IMR-90 (cell line): ENCODE measurements around the gene GOLGA5. TPM values are rescaled to one million over a fixed set of nuclear protein-coding genes. Genes with fewer than 3 reads are reported as not detected.

Source experiments
- ATAC-seq: fragments of 200-7000 bp; cut with Tn5 transposase; 2 replicates; pipeline ENCODE4 v1.9.1; 2020; ENCODE audit warnings: low read depth, mild to moderate bottlenecking, moderate library complexity
- BruUV-seq: library from RNA; stranded (reverse); fragments of 400-500 nt; replicated peaks from 2 replicates; lab custom pipeline; 2021; lab: Mats Ljungman, UMichigan
- CTCF ChIA-PET: fragments of 300-600 bp; formaldehyde crosslinking; extraction: SDS; loops from one replicate; lab custom pipeline; 2021; ENCODE audit warnings: antibody characterized with exemption; lab: Yijun Ruan, JAX
- POLR2A ChIA-PET: fragments of 300-600 bp; sonication (Branson Sonifier 250); formaldehyde crosslinking; loops from one replicate; lab custom pipeline; 2022; ENCODE audit warnings: antibody characterized with exemption; ENCODE audit not compliant: unreplicated experiment; lab: Charles Lee
- DNase-seq: peaks from one replicate; pipeline ENCODE4 v3.0.0; 2013
- H2AFZ ChIP-seq: replicated peaks from 2 replicates; pipeline ENCODE3; 2013; ENCODE audit warnings: low read length, mild to moderate bottlenecking; ENCODE audit not compliant: poor library complexity
- H2AK5ac ChIP-seq: 2 replicates; pipeline ENCODE4 v1.6.1; 2013; ENCODE audit warnings: low read depth, low read length, inconsistent platforms
- H2AK9ac ChIP-seq: replicated peaks from 2 replicates; pipeline ENCODE3; 2013; ENCODE audit warnings: mild to moderate bottlenecking, low read depth, low read length, moderate library complexity; ENCODE audit not compliant: poor library complexity
- H2BK120ac ChIP-seq: 2 replicates; pipeline ENCODE4 v1.6.1; 2013; ENCODE audit warnings: low read depth, low read length, inconsistent platforms
- H2BK15ac ChIP-seq: 3 replicates; pipeline ENCODE4 v1.6.1; 2013; ENCODE audit warnings: low read depth, low read length, inconsistent platforms
- H2BK20ac ChIP-seq: 2 replicates; pipeline ENCODE4 v1.6.1; 2013; ENCODE audit warnings: low read depth, mild to moderate bottlenecking, inconsistent platforms, low read length, moderate library complexity
- H2BK5ac ChIP-seq: 2 replicates; pipeline ENCODE4 v1.6.1; 2013; ENCODE audit warnings: mild to moderate bottlenecking, low read depth, low read length, inconsistent platforms; ENCODE audit not compliant: poor library complexity, severe bottlenecking
- H3K14ac ChIP-seq: replicated peaks from 2 replicates; pipeline ENCODE4 v1.6.1; 2013; ENCODE audit warnings: low read depth, low read length, inconsistent platforms
- H3K18ac ChIP-seq: 2 replicates; pipeline ENCODE4 v1.6.1; 2013; ENCODE audit warnings: low read depth, low read length, control low read depth
- H3K23ac ChIP-seq: 2 replicates; pipeline ENCODE4 v1.6.1; 2013; ENCODE audit warnings: low read depth, low read length, inconsistent platforms
- H3K27ac ChIP-seq: 2 replicates; pipeline ENCODE4 v1.5.1; 2013; ENCODE audit warnings: mild to moderate bottlenecking, control low read depth, low read length; ENCODE audit not compliant: insufficient read depth
- H3K27me3 ChIP-seq: 2 replicates; pipeline ENCODE4 v1.6.1; 2013; ENCODE audit warnings: low read length; ENCODE audit not compliant: control insufficient read depth, insufficient read depth
- H3K36me3 ChIP-seq: 2 replicates; pipeline ENCODE4 v1.6.1; 2013; ENCODE audit warnings: low read length, mixed read lengths; ENCODE audit not compliant: control insufficient read depth, insufficient read depth
- H3K4ac ChIP-seq: 2 replicates; pipeline ENCODE4 v1.6.1; 2013; ENCODE audit warnings: low read depth, low read length, inconsistent platforms
- H3K4me1 ChIP-seq: 2 replicates; pipeline ENCODE4 v1.6.1; 2013; ENCODE audit warnings: low read length, mixed read lengths; ENCODE audit not compliant: control insufficient read depth, insufficient read depth
- H3K4me2 ChIP-seq: 2 replicates; pipeline ENCODE4 v1.6.1; 2013; ENCODE audit warnings: low read depth, mild to moderate bottlenecking, control low read depth, low read length, moderate library complexity
- H3K4me3 ChIP-seq: 2 replicates; pipeline ENCODE4 v1.5.1; 2013; ENCODE audit warnings: low read depth, mild to moderate bottlenecking, control low read depth, low read length, moderate library complexity; ENCODE audit not compliant: insufficient read depth
- H3K56ac ChIP-seq: 2 replicates; pipeline ENCODE4 v1.6.1; 2013; ENCODE audit warnings: low read length, inconsistent platforms; ENCODE audit not compliant: insufficient read depth; ENCODE audit errors: extremely low read depth
- H3K79me1 ChIP-seq, 2 experiments: 2 replicates each; pipeline ENCODE4 v1.6.1; 2013; ENCODE audit warnings: low read length in 2 of 2, inconsistent platforms in 1 of 2, low read depth in 1 of 2
- H3K9ac ChIP-seq: 2 replicates; pipeline ENCODE4 v1.6.1; 2013; ENCODE audit warnings: low read depth, low read length, control low read depth
- H3K9me1 ChIP-seq: 2 replicates; pipeline ENCODE4 v1.6.1; 2013; ENCODE audit warnings: low read length, inconsistent platforms; ENCODE audit not compliant: insufficient read depth
- H3K9me3 ChIP-seq: 2 replicates; pipeline ENCODE4 v1.6.1; 2013; ENCODE audit warnings: low read length; ENCODE audit not compliant: control insufficient read depth, insufficient read depth
- H4K20me1 ChIP-seq: 2 replicates; pipeline ENCODE4 v1.6.1; 2013; ENCODE audit warnings: low read length, inconsistent platforms; ENCODE audit not compliant: insufficient read depth
- H4K5ac ChIP-seq: 2 replicates; pipeline ENCODE4 v1.6.1; 2013; ENCODE audit warnings: mild to moderate bottlenecking, low read depth, low read length, control low read depth
- H4K8ac ChIP-seq, 2 experiments: 2 replicates each; pipeline ENCODE4 v1.6.1; 2013; ENCODE audit warnings: low read depth in 2 of 2, low read length in 2 of 2, control low read depth in 1 of 2, inconsistent platforms in 1 of 2
- H4K91ac ChIP-seq: 2 replicates; pipeline ENCODE4 v1.6.1; 2013; ENCODE audit warnings: low read depth, low read length, inconsistent platforms; ENCODE audit not compliant: insufficient read depth
- CHD1 ChIP-seq: IDR thresholded peaks from 2 replicates; pipeline ENCODE4 v1.6.1; 2012; ENCODE audit warnings: low read depth, low read length, improper control_type of control experiment
- FOS ChIP-seq: fragments of 150-350 bp; IDR thresholded peaks from 2 replicates; pipeline ENCODE4 v1.6.1; 2016; ENCODE audit warnings: low read depth, low read length
- WGBS, 2 experiments: methylation state at CpG; one replicate each; pipeline versions ENCODE4 v1.1.5 to v1.1.7; 2013; ENCODE audit warnings: missing lambda C conversion rate in 2 of 2; ENCODE audit not compliant: insufficient read length in 1 of 2; ENCODE audit errors: extremely low coverage in 2 of 2; 5-methylcytosine and 5-hydroxymethylcytosine counted together
- dilution Hi-C: fragments of 300-500 bp; cut with HindIII; formaldehyde crosslinking; loops from one replicate; pipeline ENCODE4 v1.14.3; 2018; ENCODE audit warnings: low sequenced_read_pairs; ENCODE audit not compliant: unreplicated experiment
- in situ Hi-C: fragments of 300-500 bp; cut with MboI; formaldehyde crosslinking; loops from 3 replicates; pipeline ENCODE4 v1.14.3; 2019; ENCODE audit warnings: low sequenced_read_pairs, inconsistent platforms, mixed read lengths
- intact Hi-C: fragments of 100-400 bp; cut with micrococcal nuclease; formaldehyde crosslinking; loops from 2 replicates; pipeline ENCODE4 v1.10.0; 2022
- polyA plus RNA-seq, 3 experiments: library from polyadenylated mRNA; depleted of rRNA; stranded (reverse); fragments of >200 nt; gene quantifications; 2 replicates each; pipeline ENCODE4 v1.2.3, GENCODE V29; 2012; ENCODE audit warnings: low replicate concordance in 1 of 3
- total RNA-seq: library from RNA; depleted of rRNA; stranded (reverse); fragments of >200 nt; gene quantifications from 2 replicates; pipeline ENCODE4 v1.2.3, GENCODE V29; 2012
- TF ChIP-seq, protein P1 (sequence below): fragments of 150-350 bp; IDR thresholded peaks from 2 replicates; pipeline ENCODE4 v1.6.1; 2016; ENCODE audit warnings: low read depth, mild to moderate bottlenecking, low read length, moderate library complexity, borderline replicate concordance

GOLGA5 gene
- total and polyA plus RNA-seq, 2 of the 4 experiments (the other 2 are of a cell fraction), result 35.0 to 59.5 TPM

DNA sequence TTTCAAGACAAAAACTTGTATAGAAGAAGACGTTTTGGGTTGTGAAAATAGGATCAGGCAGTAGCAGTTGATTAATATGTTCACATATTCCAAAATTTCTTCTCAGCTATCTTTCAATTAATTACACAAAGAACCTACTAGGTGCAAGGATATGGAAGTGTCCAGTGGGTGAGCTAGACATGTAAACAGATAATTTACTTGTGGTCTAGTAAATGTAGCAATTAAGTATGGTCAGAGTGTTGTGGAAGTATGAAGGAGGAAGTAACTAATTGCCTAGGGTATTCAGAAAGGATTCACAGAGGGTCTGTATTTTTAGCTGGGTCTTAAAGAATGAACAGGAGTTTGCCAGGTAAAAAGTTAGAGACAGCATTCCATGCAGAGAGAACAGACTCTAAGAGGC, 5.9 kb downstream of the GOLGA5 start:
- dilution Hi-C loops (no loop called here), in situ Hi-C loops (loop anchor here (25.0 kb wide), 1 partner anchor 1313 kb away; no protein-coding TSS in a partner anchor), intact Hi-C loops (loop anchor here (5.0 kb wide), 1 partner anchor 37 kb away; no protein-coding TSS in a partner anchor)
- Histone ChIP-seq H3K18ac (no peak overlapping the region), H2BK20ac (no peak overlapping the region), H4K91ac (no peak overlapping the region), H2AK5ac (no peak overlapping the region), H3K4me1 (0 out of 2 replicates have a peak, but pooled peaks cover 2% of the 10 kb centered on the region), H3K9me3 (no peaks in the 10 kb centered on the region), H4K8ac (no peak overlapping the region), H2AK9ac (no peak overlapping the region), H3K4me3 (no peak overlapping the region), H3K9me1 (peaks cover 3% of the 10 kb centered on the region; the same call in 1 of the 2 replicates), H3K27me3 (no peaks in the 10 kb centered on the region), H3K36me3 (peaks cover 24% of the 10 kb centered on the region), H3K4ac (no peak overlapping the region), H2AFZ (no peak overlapping the region), H3K4me2 (peak overlapping the region; percentile 70; the same call in 1 of the 2 replicates), H4K20me1 (peaks cover 37% of the 10 kb centered on the region), H3K56ac (no peak overlapping the region), H3K23ac (no peak overlapping the region), H3K14ac (no peak overlapping the region), H2BK120ac (no peak overlapping the region), H3K9ac (no peak overlapping the region), H2BK5ac (no peak overlapping the region), H3K27ac (no peak overlapping the region), H2BK15ac (no peak overlapping the region), H4K5ac (no peak overlapping the region), H3K79me1 (peaks cover 9 to 48% of the 10 kb centered on the region in 2 experiments; a peak in 3 of 4 replicates)
- DNase-seq (no peak), ATAC-seq (no peak)
- CTCF ChIA-PET, result interaction anchor here (1.5 kb wide), 1 partner anchor 9 kb away, joined by 3 read pairs; no protein-coding TSS in a partner anchor
- BruUV-seq, result no TSS peak
- TF ChIP-seq, protein P1, sequence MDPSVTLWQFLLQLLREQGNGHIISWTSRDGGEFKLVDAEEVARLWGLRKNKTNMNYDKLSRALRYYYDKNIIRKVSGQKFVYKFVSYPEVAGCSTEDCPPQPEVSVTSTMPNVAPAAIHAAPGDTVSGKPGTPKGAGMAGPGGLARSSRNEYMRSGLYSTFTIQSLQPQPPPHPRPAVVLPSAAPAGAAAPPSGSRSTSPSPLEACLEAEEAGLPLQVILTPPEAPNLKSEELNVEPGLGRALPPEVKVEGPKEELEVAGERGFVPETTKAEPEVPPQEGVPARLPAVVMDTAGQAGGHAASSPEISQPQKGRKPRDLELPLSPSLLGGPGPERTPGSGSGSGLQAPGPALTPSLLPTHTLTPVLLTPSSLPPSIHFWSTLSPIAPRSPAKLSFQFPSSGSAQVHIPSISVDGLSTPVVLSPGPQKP, result no peak
- no peak for TF ChIP-seq CHD1
- no peak for TF ChIP-seq FOS
- WGBS, 2 experiments, result no CpG with 5 or more reads among the region's 1 CpG
- POLR2A ChIA-PET, result no interaction called here
